GM12873 (cell line): ENCODE data around the gene PTGDR2.

ENCODE experiments used
- TF ChIP-seq, protein P1 (sequence below): IDR thresholded peaks from 2 replicates; pipeline ENCODE4 v1.5.1; 2012; ENCODE audit warnings: low read depth, mild to moderate bottlenecking, moderate library complexity, low read length, control low read depth; ENCODE audit not compliant: insufficient read depth; ENCODE audit errors: missing control alignments

PTGDR2 gene

DNA sequence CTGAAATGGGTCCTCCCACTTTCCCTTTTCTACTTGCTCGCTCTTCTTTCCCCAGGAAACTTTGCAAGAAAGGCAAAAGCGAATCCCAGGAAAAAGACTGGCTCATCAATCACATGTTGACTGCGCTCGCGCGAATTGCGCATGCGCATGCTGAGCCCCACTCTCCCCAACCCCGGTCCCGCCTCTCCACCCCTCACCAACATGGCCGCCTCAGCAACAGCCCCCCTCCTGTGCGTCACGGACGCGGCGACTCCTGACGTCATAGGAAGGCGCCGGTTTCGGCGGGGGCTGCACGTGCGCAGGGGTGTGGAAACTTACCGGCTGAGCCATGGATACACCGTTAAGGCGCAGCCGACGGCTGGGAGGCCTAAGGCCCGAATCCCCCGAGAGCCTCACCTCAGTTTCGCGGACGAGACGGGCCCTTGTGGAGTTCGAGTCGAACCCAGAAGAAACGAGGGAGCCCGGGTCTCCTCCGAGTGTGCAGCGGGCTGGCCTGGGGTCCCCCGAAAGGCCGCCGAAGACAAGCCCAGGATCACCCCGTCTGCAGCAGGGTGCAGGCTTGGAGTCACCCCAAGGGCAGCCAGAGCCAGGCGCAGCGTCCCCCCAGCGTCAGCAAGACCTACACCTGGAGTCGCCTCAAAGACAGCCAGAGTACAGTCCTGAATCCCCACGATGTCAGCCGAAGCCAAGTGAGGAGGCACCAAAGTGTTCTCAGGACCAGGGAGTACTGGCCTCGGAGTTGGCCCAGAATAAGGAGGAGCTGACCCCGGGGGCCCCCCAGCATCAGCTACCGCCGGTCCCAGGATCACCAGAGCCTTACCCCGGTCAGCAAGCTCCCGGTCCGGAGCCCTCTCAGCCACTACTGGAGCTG is 13.7 kb downstream of the PTGDR2 start, which contains the start of gene CCDC86:
TSS of gene CCDC86 (plus strand) at position 317 of the 871 bp plus-strand sequence. CDS start at position 329, 12 bp downstream.
- TF ChIP-seq, protein P1, sequence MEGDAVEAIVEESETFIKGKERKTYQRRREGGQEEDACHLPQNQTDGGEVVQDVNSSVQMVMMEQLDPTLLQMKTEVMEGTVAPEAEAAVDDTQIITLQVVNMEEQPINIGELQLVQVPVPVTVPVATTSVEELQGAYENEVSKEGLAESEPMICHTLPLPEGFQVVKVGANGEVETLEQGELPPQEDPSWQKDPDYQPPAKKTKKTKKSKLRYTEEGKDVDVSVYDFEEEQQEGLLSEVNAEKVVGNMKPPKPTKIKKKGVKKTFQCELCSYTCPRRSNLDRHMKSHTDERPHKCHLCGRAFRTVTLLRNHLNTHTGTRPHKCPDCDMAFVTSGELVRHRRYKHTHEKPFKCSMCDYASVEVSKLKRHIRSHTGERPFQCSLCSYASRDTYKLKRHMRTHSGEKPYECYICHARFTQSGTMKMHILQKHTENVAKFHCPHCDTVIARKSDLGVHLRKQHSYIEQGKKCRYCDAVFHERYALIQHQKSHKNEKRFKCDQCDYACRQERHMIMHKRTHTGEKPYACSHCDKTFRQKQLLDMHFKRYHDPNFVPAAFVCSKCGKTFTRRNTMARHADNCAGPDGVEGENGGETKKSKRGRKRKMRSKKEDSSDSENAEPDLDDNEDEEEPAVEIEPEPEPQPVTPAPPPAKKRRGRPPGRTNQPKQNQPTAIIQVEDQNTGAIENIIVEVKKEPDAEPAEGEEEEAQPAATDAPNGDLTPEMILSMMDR: no peak

DNA sequence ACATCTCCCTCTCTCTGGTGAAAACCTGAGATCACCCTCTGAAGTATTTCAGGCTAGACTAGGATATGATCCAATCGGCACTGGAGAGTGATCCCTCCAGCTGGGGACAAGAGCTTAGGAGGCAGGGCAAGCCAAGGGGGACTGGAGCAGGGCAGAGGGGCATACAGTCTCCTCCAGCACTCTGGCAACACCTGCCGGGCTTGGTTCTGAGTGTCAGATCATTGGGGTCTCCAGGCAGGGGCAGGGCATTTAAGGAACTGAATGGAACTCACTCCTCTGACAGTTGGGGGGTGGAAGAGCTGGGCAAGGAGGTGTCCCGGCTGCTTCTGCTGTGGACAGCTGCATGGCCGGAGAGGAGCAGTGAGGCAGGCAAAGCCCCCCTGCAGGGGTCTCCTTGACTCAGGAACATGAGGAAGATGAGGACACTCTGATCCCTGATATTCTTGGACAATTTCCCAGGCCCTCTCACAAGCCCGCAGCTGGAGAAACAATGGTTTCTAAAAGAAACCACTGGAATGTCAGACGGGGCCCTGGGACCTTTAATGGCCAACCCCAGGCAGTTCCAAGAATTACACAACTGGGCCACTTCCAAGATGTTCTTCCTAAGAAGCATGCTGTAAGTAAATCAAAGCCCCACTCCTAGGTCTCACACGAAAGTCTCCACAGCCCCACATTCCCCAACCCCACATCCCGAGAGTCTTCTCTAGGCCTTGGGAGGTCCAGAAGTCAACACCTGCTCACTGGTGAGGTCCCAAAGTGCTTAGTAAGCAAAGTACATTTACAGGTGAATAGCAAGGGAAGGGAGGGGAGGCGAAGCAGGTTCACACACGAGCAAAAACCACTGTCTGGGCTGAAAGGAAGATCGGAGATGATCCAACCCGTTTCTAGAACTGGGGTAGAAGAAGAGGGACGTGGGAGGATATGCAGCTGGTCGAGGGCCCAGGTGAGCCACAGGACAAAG is 15.0 kb downstream of the PTGDR2 start:
- TF ChIP-seq, protein P1: no peak

- TF ChIP-seq, protein P1: peak; percentile 36
Measured at GRCh38 chr11:60838132-60838531, 17.6 kb downstream of the PTGDR2 start.

GRCh38 chr11:60836866-60837515 is 18.8 kb downstream of the PTGDR2 start:
- TF ChIP-seq, protein P1: no peak

GRCh38 chr11:60835534-60835846 is 20.3 kb downstream of the PTGDR2 start:
- TF ChIP-seq, protein P1: no peak

DNA sequence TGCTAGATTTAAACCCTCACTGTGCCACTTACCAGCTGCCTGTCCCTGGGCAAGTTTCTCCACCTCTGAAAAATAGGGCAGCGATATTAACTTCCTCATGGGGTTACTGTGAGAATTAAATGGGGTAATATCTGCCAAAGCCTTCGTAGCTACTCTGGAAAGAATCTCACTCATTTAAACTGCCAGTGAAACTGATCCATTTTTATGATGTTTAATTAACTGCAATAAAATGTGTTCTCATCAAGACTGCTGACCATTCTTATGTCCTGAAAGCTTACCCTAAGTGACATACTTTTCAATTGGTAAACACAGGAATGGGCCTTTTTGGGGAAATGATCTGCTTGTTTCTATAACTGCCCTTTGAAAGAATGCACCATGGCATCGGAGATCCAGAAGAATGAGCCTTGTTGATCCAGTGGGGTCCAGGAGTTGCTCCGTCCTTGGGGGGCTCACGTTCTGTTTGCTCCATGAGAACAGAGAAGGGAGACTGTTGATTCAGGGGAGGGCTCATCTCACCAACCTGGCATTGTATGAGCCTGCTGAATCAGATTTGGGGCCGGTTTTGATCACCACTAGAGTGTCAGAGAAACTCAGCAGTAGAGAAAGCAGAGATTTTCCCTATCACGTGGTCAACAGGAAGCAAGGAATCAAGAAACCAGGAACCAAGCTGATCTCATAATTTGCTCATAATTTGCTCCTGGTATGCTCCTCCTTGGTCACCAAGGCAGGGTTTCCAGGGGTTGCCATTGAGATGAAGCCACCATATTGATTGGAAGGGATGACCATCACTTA is 20.8 kb downstream of the PTGDR2 start:
- TF ChIP-seq, protein P1: no peak
